Measurements from ENCODE around the gene KCNT2. TPM values are rescaled to one million over a fixed set of nuclear protein-coding genes. Genes with fewer than 3 reads are reported as not detected.

The KCNT2 gene
- total RNA-seq, 1 experiment from 2014 or later, result 0.41 TPM

GRCh38 chr1:196393742-196394141 lies 214.5 kb downstream of the KCNT2 start:
- no peak for ATAC-seq
- ChIA-PET CTCF (no interaction called here), POLR2A (no interaction called here)
- H3K4me1 ChIP-seq (ENCODE audit: control insufficient read depth, insufficient read depth, low read length), result no peaks in the 10 kb centered on the region
- no peaks in the 10 kb centered on the region for H3K36me3 ChIP-seq (ENCODE audit: control insufficient read depth, insufficient read depth, low read length)
- no peaks in the 10 kb centered on the region for H3K9me3 ChIP-seq (ENCODE audit: control insufficient read depth, insufficient read depth, low read depth, low read length)
- H3K27ac ChIP-seq (ENCODE audit: low read length), result no peak overlapping the region
- no peak overlapping the region for H3K4me3 ChIP-seq (ENCODE audit: low read depth in 2 of 2, low read length in 2 of 2)
- BruUV-seq (replicated peaks), result no TSS peak
- intact Hi-C loops (cut with micrococcal nuclease; ENCODE audit: unreplicated experiment), result no loop called here
- no peak for DNase-seq (ENCODE audit: low read depth, low spot score)
- in situ Hi-C loops (cut with HindIII; ENCODE audit: low pct_unique_long_range_greater_than_20kb, low sequenced_read_pairs), result no loop called here
- no peaks in the 10 kb centered on the region for H3K27me3 ChIP-seq (ENCODE audit: control insufficient read depth, insufficient read depth, low read length)
- no peak for TF ChIP-seq SIN3A (IDR thresholded peaks at IDR 0.05; ENCODE audit: borderline replicate concordance, insufficient read depth, low read depth, low read length)
- TF ChIP-seq TCF7L2 (IDR thresholded peaks at IDR 0.05; ENCODE audit: low read depth, low read length), result no peak
- no peak for TF ChIP-seq REST (IDR thresholded peaks at IDR 0.05; ENCODE audit: insufficient read depth in 1 of 2, low read depth in 2 of 2, low read length in 1 of 2)
- no peak for TF ChIP-seq CTCF (IDR thresholded peaks at IDR 0.05)
- TF ChIP-seq POLR2AphosphoS5 (IDR thresholded peaks at IDR 0.05; ENCODE audit: low read depth, low read length), result no peak

- Histone ChIP-seq H3K36me3 (ENCODE audit: control insufficient read depth, insufficient read depth, low read length) (no peaks in the 10 kb centered on the region), H3K4me3 (ENCODE audit: low read depth in 2 of 2, low read length in 2 of 2) (no peak overlapping the region), H3K9me3 (ENCODE audit: control insufficient read depth, insufficient read depth, low read depth, low read length) (no peaks in the 10 kb centered on the region), H3K27me3 (ENCODE audit: control insufficient read depth, insufficient read depth, low read length) (no peaks in the 10 kb centered on the region), H3K27ac (ENCODE audit: low read length) (no peak overlapping the region), H3K4me1 (ENCODE audit: control insufficient read depth, insufficient read depth, low read length) (no peaks in the 10 kb centered on the region)
- no peak for DNase-seq (ENCODE audit: low read depth, low spot score)
- intact Hi-C loops (cut with micrococcal nuclease; ENCODE audit: unreplicated experiment), result no loop called here
- BruUV-seq (replicated peaks), result no TSS peak
- TF ChIP-seq CTCF (IDR thresholded peaks at IDR 0.05), result no peak
- no peak for TF ChIP-seq TCF7L2 (IDR thresholded peaks at IDR 0.05; ENCODE audit: low read depth, low read length)
- TF ChIP-seq POLR2AphosphoS5 (IDR thresholded peaks at IDR 0.05; ENCODE audit: low read depth, low read length), result no peak
- TF ChIP-seq REST (IDR thresholded peaks at IDR 0.05; ENCODE audit: insufficient read depth in 1 of 2, low read depth in 2 of 2, low read length in 1 of 2), result no peak
- no peak for TF ChIP-seq SIN3A (IDR thresholded peaks at IDR 0.05; ENCODE audit: borderline replicate concordance, insufficient read depth, low read depth, low read length)
- in situ Hi-C loops (cut with HindIII; ENCODE audit: low pct_unique_long_range_greater_than_20kb, low sequenced_read_pairs), result no loop called here
- no peak for ATAC-seq
- ChIA-PET CTCF (no interaction called here), POLR2A (no interaction called here)
Measured at GRCh38 chr1:196393282-196393681, 215.0 kb downstream of the KCNT2 start.
